NCI-H1694 treated with DMSO at 0.1 percent for 48 hours (cell line): ENCODE measurements around the gene MXD4.

ENCODE experiments used
- DNase-seq: peaks from one replicate; lab custom pipeline; 2025; lab: John Stamatoyannopoulos, UW

MXD4 gene

GRCh38 chr4:2262145-2262943 is 435 bp upstream of the MXD4 start:
- DNase-seq = peak; percentile 95

- DNase-seq = no peak
These were observed 628 bp downstream of the MXD4 start for GRCh38 chr4:2261110-2261852.

GRCh38 chr4:2260344-2261109 is 1.4 kb downstream of the MXD4 start:
- DNase-seq = no peak

GRCh38 chr4:2259541-2260343 is 2.2 kb downstream of the MXD4 start:
- DNase-seq = no peak

GRCh38 chr4:2259036-2259540 is 2.8 kb downstream of the MXD4 start:
- DNase-seq = no peak

- no peak for DNase-seq
These were observed 3.5 kb downstream of the MXD4 start for GRCh38 chr4:2258091-2259035.

- no peak for DNase-seq
These were observed 4.4 kb downstream of the MXD4 start for GRCh38 chr4:2257361-2258081.

- no peak for DNase-seq
These were observed 5.1 kb downstream of the MXD4 start for GRCh38 chr4:2256781-2257191.

GRCh38 chr4:2256156-2256731 is 5.7 kb downstream of the MXD4 start:
- DNase-seq = no peak

GRCh38 chr4:2255501-2256155 is 6.3 kb downstream of the MXD4 start:
- no peak for DNase-seq

- DNase-seq = no peak
These were observed 7.0 kb downstream of the MXD4 start for GRCh38 chr4:2254665-2255500.

- no peak for DNase-seq
These were observed 8.5 kb downstream of the MXD4 start for GRCh38 chr4:2253160-2254084.

- DNase-seq = no peak
These were observed 9.3 kb downstream of the MXD4 start for GRCh38 chr4:2252530-2253091.

- no peak for DNase-seq
These were observed 9.9 kb downstream of the MXD4 start for GRCh38 chr4:2251795-2252529.

- no peak for DNase-seq
These were observed 10.7 kb downstream of the MXD4 start for GRCh38 chr4:2251073-2251794.
